Raji (cell line): Measurements from ENCODE around the gene ABCD3.

Source experiments
- POLR2A ChIP-seq: IDR thresholded peaks from 2 replicates; pipeline ENCODE4 v1.6.1; 2011; ENCODE audit warnings: low read depth, low read length, control low read depth; ENCODE audit not compliant: insufficient read depth

ABCD3 gene

DNA sequence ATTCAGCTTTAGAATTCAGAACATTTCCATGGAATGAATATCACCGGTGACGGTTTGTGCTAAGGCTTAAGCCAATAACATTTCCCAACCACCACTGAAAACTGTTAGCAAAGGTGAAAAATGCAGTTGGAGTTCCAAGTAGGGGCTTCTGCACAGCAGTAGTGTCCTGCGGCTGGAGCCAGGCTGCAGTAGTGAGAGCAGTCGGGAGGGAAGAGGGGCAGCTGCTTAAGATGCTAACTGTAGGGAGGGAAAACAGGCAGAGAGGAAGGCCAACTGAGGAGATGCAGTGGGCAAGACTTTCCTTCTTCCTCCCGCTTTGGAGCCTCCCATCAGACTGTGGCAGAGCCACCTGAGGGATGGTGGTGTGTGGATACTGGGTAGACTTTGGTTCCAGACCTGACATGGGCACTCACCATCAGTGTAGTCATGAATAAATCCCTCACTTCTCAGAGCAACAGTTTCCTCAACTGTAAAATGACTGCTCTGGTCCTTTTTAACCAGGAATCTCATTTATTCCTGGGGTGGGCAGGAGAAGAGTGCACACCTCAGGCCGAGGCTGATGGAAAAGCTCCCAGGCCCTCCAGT is 120.1 kb downstream of the ABCD3 start:
- TF ChIP-seq POLR2A = no peak

GRCh38 chr1:94539496-94539895 is 121.3 kb downstream of the ABCD3 start:
- no peak for TF ChIP-seq POLR2A

GRCh38 chr1:94540440-94541245 is 122.5 kb downstream of the ABCD3 start:
- TF ChIP-seq POLR2A = no peak

- no peak for TF ChIP-seq POLR2A
Observed at GRCh38 chr1:94541246-94542087, 123.3 kb downstream of the ABCD3 start, which contains the start of gene F3. Gene F3 (minus strand): TSS chr1:94541759. CDS start chr1:94541636, 123 bp downstream.

- no peak for TF ChIP-seq POLR2A
Observed at GRCh38 chr1:94542088-94542870, 124.1 kb downstream of the ABCD3 start.

GRCh38 chr1:94543001-94543400 is 124.8 kb downstream of the ABCD3 start:
- no peak for TF ChIP-seq POLR2A

DNA sequence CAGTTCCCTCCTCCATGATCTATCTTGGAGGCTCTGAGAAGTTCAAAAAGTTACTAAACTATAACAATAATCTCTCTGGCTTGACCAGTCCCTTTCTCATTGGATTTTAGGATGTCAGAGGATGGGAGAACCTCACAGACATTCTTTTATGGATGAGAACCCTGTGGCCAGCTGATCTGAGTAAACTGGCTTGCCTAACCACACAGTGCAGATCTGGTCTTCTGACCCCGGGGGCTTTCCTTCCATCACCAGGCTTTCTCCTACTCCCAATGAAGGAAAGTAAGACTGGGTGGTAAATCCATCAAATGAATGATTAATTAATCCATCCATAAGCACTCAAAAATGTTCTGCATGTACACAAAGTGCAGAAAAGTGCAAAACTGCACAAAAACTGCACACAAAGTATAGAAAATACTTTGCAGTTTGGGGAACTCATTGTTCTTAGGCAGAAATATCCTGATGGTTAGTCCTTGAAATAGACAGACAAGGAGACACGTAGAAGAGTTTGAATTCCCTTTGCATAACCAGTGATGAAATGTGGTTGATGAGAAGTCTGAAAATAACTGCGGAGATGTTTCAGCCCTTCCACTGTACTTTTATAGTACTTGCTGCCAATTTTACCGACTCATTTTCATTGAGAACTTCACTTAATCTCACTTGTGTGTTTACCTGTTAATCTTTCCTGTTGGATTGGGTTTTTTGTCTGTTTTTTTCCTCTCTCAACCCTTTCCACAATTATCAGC is 125.9 kb downstream of the ABCD3 start:
- no peak for TF ChIP-seq POLR2A

DNA sequence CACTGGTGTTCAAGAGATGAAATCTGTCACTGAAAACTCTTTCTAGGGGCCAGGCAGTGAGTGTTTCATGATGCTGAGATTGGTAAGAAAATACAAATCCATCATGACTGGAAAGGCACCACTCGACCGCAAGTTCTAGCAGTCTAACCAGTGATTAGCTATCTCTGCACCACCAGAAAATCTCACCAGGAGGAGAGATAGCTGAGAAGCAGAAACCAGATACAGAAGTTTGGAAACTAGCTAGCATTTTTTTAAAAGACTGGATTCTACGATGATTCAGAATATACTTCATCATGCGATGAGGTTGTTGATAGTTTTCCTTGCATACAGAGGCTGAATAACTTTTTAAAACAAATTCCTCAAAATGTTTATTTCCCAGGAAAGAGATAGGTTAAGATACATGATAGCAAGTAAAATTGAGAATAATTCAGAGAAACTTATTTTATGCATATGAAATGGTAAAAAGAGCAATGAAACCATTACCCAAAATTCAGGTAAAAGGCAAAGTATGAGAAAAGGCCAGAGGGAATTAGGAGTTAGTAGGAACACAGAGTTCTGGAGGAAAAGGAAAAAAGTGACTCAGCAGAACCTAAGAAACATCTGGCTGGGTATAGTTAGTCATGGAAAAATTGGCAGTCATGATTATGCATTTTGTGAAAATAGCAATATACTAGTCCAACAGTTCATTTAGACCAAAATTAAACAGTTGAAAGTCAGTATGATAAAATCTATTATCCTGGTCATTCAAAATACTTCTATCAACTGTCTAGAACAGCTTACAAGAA is 126.7 kb downstream of the ABCD3 start:
- TF ChIP-seq POLR2A = no peak

GRCh38 chr1:94549706-94550105 is 131.5 kb downstream of the ABCD3 start:
- TF ChIP-seq POLR2A = no peak

DNA sequence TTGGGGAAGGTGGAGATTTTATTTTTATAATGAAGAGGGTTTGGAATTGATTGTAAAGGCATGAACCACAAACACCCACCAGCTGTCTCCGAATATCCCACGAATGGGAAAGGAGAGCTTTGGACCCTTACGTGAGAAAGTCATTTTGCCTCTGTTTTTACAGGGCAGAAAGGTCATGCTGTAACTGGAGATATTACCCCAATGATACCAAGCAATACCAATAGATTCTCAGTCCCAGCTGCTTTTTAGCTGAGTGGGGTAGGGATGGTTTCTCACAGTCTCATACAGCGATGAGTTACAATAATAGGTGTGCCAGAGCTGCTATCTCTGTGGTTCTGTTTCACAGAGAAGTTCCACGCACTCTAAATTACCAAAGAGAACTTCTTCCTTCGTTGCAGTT is 132.2 kb downstream of the ABCD3 start:
- no peak for TF ChIP-seq POLR2A

GRCh38 chr1:94550800-94551241 is 132.6 kb downstream of the ABCD3 start:
- TF ChIP-seq POLR2A = no peak

GRCh38 chr1:94551449-94551848 is 133.3 kb downstream of the ABCD3 start:
- no peak for TF ChIP-seq POLR2A

DNA sequence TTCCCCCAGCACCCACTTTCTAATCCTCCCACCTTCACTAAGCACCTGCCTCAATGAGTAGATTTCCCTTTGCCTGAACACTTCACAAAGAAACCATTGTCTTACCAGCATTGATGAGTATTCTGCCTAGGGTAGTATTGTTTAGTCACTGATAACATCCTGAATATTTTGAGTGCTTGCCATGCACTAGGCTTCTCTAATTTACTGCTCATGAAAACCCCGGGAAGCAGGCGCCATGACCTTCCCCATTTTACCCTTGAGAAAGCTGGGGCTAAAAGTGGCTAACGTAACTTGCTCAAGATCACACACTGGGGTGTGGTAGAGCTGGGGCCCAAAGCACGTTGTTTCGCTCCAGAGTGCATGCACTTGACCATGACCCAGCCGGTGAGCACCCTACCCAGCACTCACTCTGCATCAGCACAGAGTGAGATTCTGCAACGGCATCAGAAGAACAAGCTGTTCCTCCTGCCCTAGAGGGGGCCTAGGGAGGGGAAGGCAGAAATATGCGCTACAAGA is 133.9 kb downstream of the ABCD3 start:
- no peak for TF ChIP-seq POLR2A
